ENCODE measurements around the gene IFNA6.
"Not testable (repeated sequence)": the region's sequence is repeated elsewhere in the genome, so short reads cannot be mapped to it uniquely, and the experiment has no call there.

IFNA6 gene

GRCh38 chr9:21381448-21382339 is 31.0 kb upstream of the IFNA6 start:
- Histone ChIP-seq H3K79me2 (ENCODE audit: insufficient read depth, low read length) (no peaks in the 10 kb centered on the region), H3K4me2 (ENCODE audit: low read depth, low read length, poor library complexity, severe bottlenecking) (no peak overlapping the region), H3K9ac (ENCODE audit: low read length) (no peak overlapping the region), H3K27ac (ENCODE audit: low read depth, low read length) (no peak overlapping the region), H3K27me3 (ENCODE audit: low read length) (no peaks in the 10 kb centered on the region), H3F3A (ENCODE audit: insufficient read depth) (no peaks in the 10 kb centered on the region), H3K9me2 (replicated peaks; ENCODE audit: insufficient read depth, low read length) (no peaks in the 10 kb centered on the region), H2AFZ (ENCODE audit: low read depth, low read length, severe bottlenecking) (no peak overlapping the region), H4K20me1 (ENCODE audit: low read depth, low read length) (no peaks in the 10 kb centered on the region; the same call in 1 of the 2 replicates), H3K36me3 (ENCODE audit: low read length) (no peaks in the 10 kb centered on the region), H3K4me3 (ENCODE audit: insufficient read depth, low read length, poor library complexity, severe bottlenecking) (no peak overlapping the region), H3K9me3 (ENCODE audit: insufficient read depth, low read length) (no peaks in the 10 kb centered on the region)
- TF ChIP-seq, protein P1, sequence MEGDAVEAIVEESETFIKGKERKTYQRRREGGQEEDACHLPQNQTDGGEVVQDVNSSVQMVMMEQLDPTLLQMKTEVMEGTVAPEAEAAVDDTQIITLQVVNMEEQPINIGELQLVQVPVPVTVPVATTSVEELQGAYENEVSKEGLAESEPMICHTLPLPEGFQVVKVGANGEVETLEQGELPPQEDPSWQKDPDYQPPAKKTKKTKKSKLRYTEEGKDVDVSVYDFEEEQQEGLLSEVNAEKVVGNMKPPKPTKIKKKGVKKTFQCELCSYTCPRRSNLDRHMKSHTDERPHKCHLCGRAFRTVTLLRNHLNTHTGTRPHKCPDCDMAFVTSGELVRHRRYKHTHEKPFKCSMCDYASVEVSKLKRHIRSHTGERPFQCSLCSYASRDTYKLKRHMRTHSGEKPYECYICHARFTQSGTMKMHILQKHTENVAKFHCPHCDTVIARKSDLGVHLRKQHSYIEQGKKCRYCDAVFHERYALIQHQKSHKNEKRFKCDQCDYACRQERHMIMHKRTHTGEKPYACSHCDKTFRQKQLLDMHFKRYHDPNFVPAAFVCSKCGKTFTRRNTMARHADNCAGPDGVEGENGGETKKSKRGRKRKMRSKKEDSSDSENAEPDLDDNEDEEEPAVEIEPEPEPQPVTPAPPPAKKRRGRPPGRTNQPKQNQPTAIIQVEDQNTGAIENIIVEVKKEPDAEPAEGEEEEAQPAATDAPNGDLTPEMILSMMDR (IDR thresholded peaks at IDR 0.05; ENCODE audit: insufficient read depth, low read length, poor library complexity, severe bottlenecking), result no peak

GRCh38 chr9:21371467-21371866 is 20.8 kb upstream of the IFNA6 start:
- not testable (repeated sequence) for H2AFZ ChIP-seq (ENCODE audit: low read depth, low read length, severe bottlenecking); H3K27me3 ChIP-seq (ENCODE audit: low read length); H3K9ac ChIP-seq (ENCODE audit: low read length)

GRCh38 chr9:21367957-21368356 is 17.3 kb upstream of the IFNA6 start, which contains the start of gene IFNA13:
IFNA13 (minus strand) TSS chr9:21368057; CDS start chr9:21368010, 47 bp downstream.
- Histone ChIP-seq H3K9ac (ENCODE audit: low read length) (no peak within 1 kb of the TSS), H3K79me2 (ENCODE audit: insufficient read depth, low read length) (no peaks in the 10 kb centered on the region), H2AFZ (ENCODE audit: low read depth, low read length, severe bottlenecking) (no peak within 1 kb of the TSS), H3K4me3 (ENCODE audit: insufficient read depth, low read length, poor library complexity, severe bottlenecking) (no peak within 1 kb of the TSS), H3K9me2 (replicated peaks; ENCODE audit: insufficient read depth, low read length) (no peaks in the 10 kb centered on the region), H3K9me3 (ENCODE audit: insufficient read depth, low read length) (no peaks in the 10 kb centered on the region), H3F3A (ENCODE audit: insufficient read depth) (no peaks in the 10 kb centered on the region), H3K36me3 (ENCODE audit: low read length) (no peaks in the 10 kb centered on the region), H3K27me3 (ENCODE audit: low read length) (no peaks in the 10 kb centered on the region), H3K4me2 (ENCODE audit: low read depth, low read length, poor library complexity, severe bottlenecking) (no peak within 1 kb of the TSS), H4K20me1 (ENCODE audit: low read depth, low read length) (no peaks in the 10 kb centered on the region), H3K27ac (ENCODE audit: low read depth, low read length) (no peak within 1 kb of the TSS)
- TF ChIP-seq, protein P1 (IDR thresholded peaks at IDR 0.05; ENCODE audit: insufficient read depth, low read length, poor library complexity, severe bottlenecking), result no peak
- no peak for TF ChIP-seq EZH2phosphoT487 (conservative IDR thresholded peaks at IDR 0.05; ENCODE audit: low read length)

More at GRCh38 chr9:21371467-21371866, 20.8 kb upstream of the IFNA6 start:
- not testable (repeated sequence) for H3K27ac ChIP-seq (ENCODE audit: low read depth, low read length); H3F3A ChIP-seq (ENCODE audit: insufficient read depth); H3K4me3 ChIP-seq (ENCODE audit: insufficient read depth, low read length, poor library complexity, severe bottlenecking); H3K36me3 ChIP-seq (ENCODE audit: low read length); H3K4me2 ChIP-seq (ENCODE audit: low read depth, low read length, poor library complexity, severe bottlenecking); H4K20me1 ChIP-seq (ENCODE audit: low read depth, low read length); H3K79me2 ChIP-seq (ENCODE audit: insufficient read depth, low read length); H3K9me2 ChIP-seq (replicated peaks; ENCODE audit: insufficient read depth, low read length); H3K9me3 ChIP-seq (ENCODE audit: insufficient read depth, low read length)

DNA sequence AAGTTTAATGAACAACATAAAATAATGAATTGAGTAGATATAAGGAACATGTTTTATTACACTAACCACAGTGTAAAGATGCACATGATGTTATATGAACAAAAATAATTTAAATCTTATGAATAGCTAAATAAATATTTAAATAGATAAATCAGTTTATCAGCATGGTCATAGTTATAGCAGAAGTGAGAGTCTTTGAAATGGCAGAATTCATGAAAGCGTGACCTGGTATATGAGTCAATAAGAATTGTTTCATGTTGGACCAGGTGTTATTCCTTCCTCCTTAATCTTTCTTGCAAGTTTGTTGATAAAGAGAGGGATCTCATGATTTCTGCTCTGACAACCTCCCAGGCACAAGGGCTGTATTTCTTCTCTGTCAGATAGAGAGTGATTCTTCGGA is 16.5 kb upstream of the IFNA6 start:
- H2AFZ ChIP-seq (ENCODE audit: low read depth, low read length, severe bottlenecking); H3K79me2 ChIP-seq (ENCODE audit: insufficient read depth, low read length); H4K20me1 ChIP-seq (ENCODE audit: low read depth, low read length); H3K36me3 ChIP-seq (ENCODE audit: low read length); H3K9ac ChIP-seq (ENCODE audit: low read length); H3K4me3 ChIP-seq (ENCODE audit: insufficient read depth, low read length, poor library complexity, severe bottlenecking); H3K9me2 ChIP-seq (replicated peaks; ENCODE audit: insufficient read depth, low read length); H3K9me3 ChIP-seq (ENCODE audit: insufficient read depth, low read length); H3K4me2 ChIP-seq (ENCODE audit: low read depth, low read length, poor library complexity, severe bottlenecking); H3K27ac ChIP-seq (ENCODE audit: low read depth, low read length); H3K27me3 ChIP-seq (ENCODE audit: low read length); H3F3A ChIP-seq (ENCODE audit: insufficient read depth): not testable (repeated sequence)
